Measurements from ENCODE around the gene AJUBA.
"Not testable (repeated sequence)": the region's sequence is repeated elsewhere in the genome, so short reads cannot be mapped to it uniquely, and the experiment has no call there.

Gene AJUBA

DNA sequence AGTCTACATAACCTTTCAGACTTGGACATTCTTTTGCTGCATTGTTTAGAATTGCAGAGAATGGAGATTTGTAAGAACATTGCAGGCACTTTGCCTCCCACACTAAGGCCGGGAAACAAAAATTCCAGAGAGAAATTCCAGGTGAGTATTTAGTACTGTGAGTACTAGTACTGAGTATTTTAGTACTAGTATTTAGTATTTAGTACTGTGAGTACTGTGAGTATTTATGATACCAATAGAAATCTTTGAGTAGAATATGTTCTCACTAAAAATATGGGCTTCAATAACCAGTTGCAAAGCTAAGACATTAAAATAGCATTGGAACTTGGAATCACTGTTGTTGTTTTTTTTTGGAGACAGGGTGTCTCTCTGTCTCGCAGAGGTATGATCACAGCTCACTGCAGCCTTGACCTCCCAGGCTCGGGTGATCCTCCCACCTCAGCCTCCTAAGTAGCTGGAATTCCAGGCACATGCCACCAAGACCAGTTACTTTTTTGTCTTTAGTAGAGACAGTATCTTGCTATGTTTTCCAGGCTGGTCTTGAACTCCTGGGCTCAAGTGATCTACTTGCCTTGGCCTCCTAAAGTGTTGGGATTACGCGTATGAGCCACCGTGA, 20.2 kb downstream of the AJUBA start:
- no peak overlapping the region for H3K4me3 ChIP-seq (ENCODE audit: low read depth, low read length)
- TF ChIP-seq CTCF (IDR thresholded peaks at IDR 0.05; ENCODE audit: borderline replicate concordance, insufficient read depth, low read depth, low read length), result no peak

- H3K4me3 ChIP-seq (ENCODE audit: low read depth, low read length), result peak overlapping the region; percentile 49
- no peak for TF ChIP-seq CTCF (IDR thresholded peaks at IDR 0.05; ENCODE audit: borderline replicate concordance, insufficient read depth, low read depth, low read length)
Measured at GRCh38 chr14:22955702-22956569, 26.4 kb downstream of the AJUBA start.

- no peak for TF ChIP-seq CTCF (IDR thresholded peaks at IDR 0.05; ENCODE audit: borderline replicate concordance, insufficient read depth, low read depth, low read length)
- no peak overlapping the region for H3K4me3 ChIP-seq (ENCODE audit: low read depth, low read length)
Measured at GRCh38 chr14:22952418-22952817, 29.9 kb downstream of the AJUBA start.

DNA sequence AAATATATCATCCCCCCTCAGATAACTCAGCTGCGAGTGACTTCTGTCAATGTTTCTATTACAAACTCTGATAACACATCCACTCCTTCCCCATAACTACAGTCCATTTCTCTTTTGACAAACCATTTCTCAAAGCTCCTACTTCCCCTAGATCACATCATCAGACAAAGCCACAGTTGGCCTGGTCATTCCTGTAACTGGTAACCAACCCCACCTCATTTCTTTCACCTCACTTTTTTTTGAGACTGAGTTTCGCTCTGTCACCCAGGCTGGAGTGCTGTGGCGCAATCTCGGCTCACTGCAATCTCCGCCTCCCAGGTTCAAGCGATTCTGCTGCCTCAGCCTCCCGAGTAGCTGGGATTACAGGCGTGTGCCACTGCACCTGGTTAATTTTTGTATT, 30.6 kb downstream of the AJUBA start:
- not testable (repeated sequence) for H3K4me3 ChIP-seq (ENCODE audit: low read depth, low read length)

GRCh38 chr14:22945642-22946041, 36.7 kb downstream of the AJUBA start:
- H3K4me3 ChIP-seq (ENCODE audit: low read depth, low read length), result no peak overlapping the region
- no peak for TF ChIP-seq CTCF (IDR thresholded peaks at IDR 0.05; ENCODE audit: borderline replicate concordance, insufficient read depth, low read depth, low read length)

- no peak overlapping the region for H3K4me3 ChIP-seq (ENCODE audit: low read depth, low read length)
- no peak for TF ChIP-seq CTCF (IDR thresholded peaks at IDR 0.05; ENCODE audit: borderline replicate concordance, insufficient read depth, low read depth, low read length)
Measured at GRCh38 chr14:22939684-22940083, 42.7 kb downstream of the AJUBA start.

DNA sequence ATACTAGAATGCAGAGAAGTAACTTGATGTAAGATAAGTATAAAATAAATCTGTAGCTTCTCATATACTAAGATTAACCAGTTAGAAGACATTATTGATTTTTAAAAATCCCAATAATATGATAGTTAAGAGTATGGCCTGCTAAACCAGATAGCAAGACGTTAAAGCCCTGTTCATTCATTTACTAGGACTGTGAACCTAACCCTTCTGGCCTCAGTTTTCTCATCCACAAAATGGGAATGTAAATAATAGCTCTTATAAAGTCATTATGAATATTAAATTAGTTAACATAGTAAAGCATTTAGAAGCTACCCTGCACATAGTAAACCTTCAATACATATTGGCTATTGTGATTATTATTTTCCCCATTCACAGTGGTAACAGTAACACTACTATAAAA, 47.2 kb downstream of the AJUBA start:
- no peak for TF ChIP-seq CTCF (IDR thresholded peaks at IDR 0.05; ENCODE audit: borderline replicate concordance, insufficient read depth, low read depth, low read length)
- no peak overlapping the region for H3K4me3 ChIP-seq (ENCODE audit: low read depth, low read length)
